Aorta (tissue), 5 donors: ENCODE results near the gene EFCAB6. TPM values are rescaled to one million over a fixed set of nuclear protein-coding genes. Genes with fewer than 3 reads are reported as not detected.

ENCODE experiments used
- ATAC-seq: fragments of 200-7000 bp; cut with Tn5 transposase; one replicate; pipeline ENCODE4 v1.9.1; 2022; ENCODE audit warnings: moderate library complexity; ENCODE audit not compliant: low FRiP score
- DNase-seq, 2 donors: peaks; one replicate each; pipeline ENCODE4 v3.0.0-alpha.2; 2020
- H3K27ac ChIP-seq, 2 donors: one replicate each; pipeline ENCODE4 v1.5.1; 2013; ENCODE audit warnings: low read length in 2 of 2, mild to moderate bottlenecking in 2 of 2, moderate library complexity in 2 of 2, control low read depth in 1 of 2, inconsistent platforms in 1 of 2, low read depth in 1 of 2
- H3K27me3 ChIP-seq, 2 donors: one replicate each; pipeline ENCODE4 v1.6.1; 2013; ENCODE audit warnings: control low read depth in 1 of 2, low read length in 1 of 2, mild to moderate bottlenecking in 1 of 2, moderate library complexity in 1 of 2; ENCODE audit not compliant: insufficient read depth in 2 of 2, control insufficient read depth in 1 of 2
- H3K36me3 ChIP-seq, 2 donors: one replicate each; pipeline ENCODE4 v1.6.1; 2013; ENCODE audit warnings: control low read depth in 1 of 2, low read length in 1 of 2, mild to moderate bottlenecking in 1 of 2; ENCODE audit not compliant: insufficient read depth in 2 of 2, control insufficient read depth in 1 of 2
- H3K4me1 ChIP-seq, 2 donors: one replicate each; pipeline ENCODE4 v1.6.1; 2013; ENCODE audit warnings: low read length in 2 of 2, control low read depth in 1 of 2, mild to moderate bottlenecking in 1 of 2, moderate library complexity in 1 of 2; ENCODE audit not compliant: insufficient read depth in 2 of 2, control insufficient read depth in 1 of 2
- H3K4me3 ChIP-seq, 2 donors: one replicate each; pipeline ENCODE4 v1.5.1; 2013; ENCODE audit warnings: low read length in 2 of 2, control low read depth in 1 of 2, mild to moderate bottlenecking in 1 of 2
- H3K9me3 ChIP-seq: one replicate; pipeline ENCODE4 v1.6.1; 2013; ENCODE audit warnings: mild to moderate bottlenecking, low read length; ENCODE audit not compliant: control insufficient read depth
- WGBS, 2 donors: extraction: QIAGEN DNeasy Blood & Tissue Kit; methylation state at CpG; one replicate each; pipeline ENCODE4 v1.1.7; 2013; 5-methylcytosine and 5-hydroxymethylcytosine counted together
- intact Hi-C, 2 donors: fragments of 100-400 bp; cut with DNase I; formaldehyde crosslinking; loops; one replicate each; pipeline versions ENCODE4 v1.14.2 to v1.15.0; 2022
- polyA plus RNA-seq, 2 donors: library from polyadenylated mRNA; stranded (reverse); fragments of 200-250 nt; gene quantifications; one replicate each; pipeline ENCODE4 v1.2.3, GENCODE V29; 2013
- total RNA-seq, 2 donors: library from RNA; stranded (reverse); fragmentation: NEBNext Ultra II Directional; extraction: Animal tissue kit (Norgen Biotek cat#: 25700); gene quantifications; one replicate each; pipeline ENCODE4 v1.2.1, GENCODE V29; 2021
- donor health status: healthy with polysubstance abuse.
- donor health status: Bipolar disorder and iron deficiency.
- donor health status: DM: no; HTN: no; CAD: no.
- donor health status: DM: no; HTN: no; CAD: no.
- donor health status: DM: yes; HTN: yes; CAD: no.

EFCAB6 gene
- total and polyA plus RNA-seq, 4 donors, result 0.88 to 2.6 (median 1.8) TPM

DNA sequence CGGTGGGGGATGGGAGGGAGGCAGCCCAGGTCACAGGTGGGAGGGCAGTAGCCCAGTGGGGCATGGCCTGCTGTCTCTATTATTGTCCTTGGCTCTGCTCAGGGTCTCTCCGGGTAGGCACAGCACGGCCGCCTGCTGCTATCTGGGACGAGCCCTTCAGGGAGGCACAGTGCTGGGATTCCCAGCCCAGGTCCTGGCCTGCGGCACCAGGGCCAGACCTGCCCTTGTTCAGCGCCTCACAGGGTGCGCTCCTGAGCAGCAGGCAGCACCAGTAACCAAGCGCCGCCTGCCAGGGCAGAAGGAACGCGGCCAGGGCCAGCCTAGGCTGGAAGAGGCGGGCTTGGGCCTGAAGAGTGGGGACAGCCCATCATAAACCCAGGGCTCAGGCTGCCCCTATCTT, 249.3 kb downstream of the EFCAB6 start:
- no peaks in the 10 kb centered on the region for H3K27me3 ChIP-seq
- WGBS, 2 donors, result 71 to 79% methylated on average over 13 of the region's 13 CpGs
- DNase-seq (peak in 1 of 2 donors; percentile 22), ATAC-seq (no peak)
- no peak overlapping the region for H3K27ac ChIP-seq
- intact Hi-C loops, result no loop called here
- no peaks in the 10 kb centered on the region for H3K36me3 ChIP-seq
- no peaks in the 10 kb centered on the region for H3K4me1 ChIP-seq
- peaks cover 4% of the 10 kb centered on the region for H3K9me3 ChIP-seq
- no peak overlapping the region for H3K4me3 ChIP-seq

DNA sequence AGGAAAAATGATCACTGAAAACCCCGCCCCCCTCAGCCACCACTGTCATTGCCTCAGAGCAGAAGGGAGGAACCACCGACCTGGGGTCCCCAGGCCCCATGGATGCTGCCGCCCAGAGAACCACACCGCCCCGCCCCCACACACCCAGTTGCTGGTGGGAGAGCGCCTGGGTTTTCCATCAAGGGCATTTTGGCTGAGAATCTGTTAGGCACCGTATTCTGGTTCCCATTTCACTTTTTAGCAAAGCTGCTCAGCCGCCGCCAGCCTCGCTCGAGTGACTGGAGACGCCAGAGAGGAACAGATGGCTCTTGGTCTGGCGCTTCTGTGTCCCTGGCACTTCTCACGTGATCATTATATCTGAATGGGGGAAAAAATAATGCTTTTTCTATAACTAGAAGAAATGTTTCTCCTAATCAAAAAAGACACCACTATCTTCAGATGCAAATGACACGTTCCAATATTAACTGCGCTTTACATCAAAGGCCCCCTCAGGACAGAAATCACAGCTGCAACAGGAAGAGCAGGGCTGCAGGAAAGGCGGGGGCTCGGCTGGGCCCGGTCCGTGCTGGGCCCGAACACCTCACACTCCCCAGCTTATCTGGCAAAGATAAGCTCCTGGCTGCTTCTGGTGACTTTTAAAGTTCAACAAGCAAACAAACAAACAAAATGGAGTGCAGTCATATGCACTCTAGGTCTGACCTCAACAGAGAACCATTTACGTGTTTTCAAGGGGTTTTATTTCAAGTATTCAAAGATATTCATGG, 250.5 kb downstream of the EFCAB6 start:
- intact Hi-C loops, result no loop called here
- no peak overlapping the region for H3K4me3 ChIP-seq
- DNase-seq (no peak), ATAC-seq (no peak)
- no peaks in the 10 kb centered on the region for H3K27me3 ChIP-seq
- H3K9me3 ChIP-seq, result peaks cover 4% of the 10 kb centered on the region
- 46% methylated on average over 22 of the region's 22 CpGs for WGBS, 2 donors
- H3K4me1 ChIP-seq, result no peaks in the 10 kb centered on the region
- H3K36me3 ChIP-seq, result no peaks in the 10 kb centered on the region
- H3K27ac ChIP-seq, result no peak overlapping the region

DNA sequence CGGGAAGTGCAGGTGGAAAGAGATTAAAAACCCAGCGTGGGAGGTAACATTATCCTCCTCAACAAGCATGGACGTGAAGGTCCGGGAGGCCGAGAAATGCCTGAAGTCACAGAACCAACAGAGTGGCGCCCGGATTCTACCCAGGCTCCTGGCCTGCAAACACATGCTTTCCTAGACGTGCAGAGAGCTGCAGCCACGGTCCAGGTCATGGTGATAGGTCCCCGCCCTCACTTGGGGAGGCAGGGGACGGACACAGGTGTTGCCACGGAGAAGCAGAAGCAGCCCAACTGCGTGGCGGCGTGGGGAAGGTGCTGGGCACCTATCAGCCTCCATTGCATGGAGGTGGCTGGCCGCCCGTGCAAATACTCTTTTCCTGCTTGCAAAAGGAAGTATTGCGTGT, 251.5 kb downstream of the EFCAB6 start:
- no peak for ATAC-seq

DNA sequence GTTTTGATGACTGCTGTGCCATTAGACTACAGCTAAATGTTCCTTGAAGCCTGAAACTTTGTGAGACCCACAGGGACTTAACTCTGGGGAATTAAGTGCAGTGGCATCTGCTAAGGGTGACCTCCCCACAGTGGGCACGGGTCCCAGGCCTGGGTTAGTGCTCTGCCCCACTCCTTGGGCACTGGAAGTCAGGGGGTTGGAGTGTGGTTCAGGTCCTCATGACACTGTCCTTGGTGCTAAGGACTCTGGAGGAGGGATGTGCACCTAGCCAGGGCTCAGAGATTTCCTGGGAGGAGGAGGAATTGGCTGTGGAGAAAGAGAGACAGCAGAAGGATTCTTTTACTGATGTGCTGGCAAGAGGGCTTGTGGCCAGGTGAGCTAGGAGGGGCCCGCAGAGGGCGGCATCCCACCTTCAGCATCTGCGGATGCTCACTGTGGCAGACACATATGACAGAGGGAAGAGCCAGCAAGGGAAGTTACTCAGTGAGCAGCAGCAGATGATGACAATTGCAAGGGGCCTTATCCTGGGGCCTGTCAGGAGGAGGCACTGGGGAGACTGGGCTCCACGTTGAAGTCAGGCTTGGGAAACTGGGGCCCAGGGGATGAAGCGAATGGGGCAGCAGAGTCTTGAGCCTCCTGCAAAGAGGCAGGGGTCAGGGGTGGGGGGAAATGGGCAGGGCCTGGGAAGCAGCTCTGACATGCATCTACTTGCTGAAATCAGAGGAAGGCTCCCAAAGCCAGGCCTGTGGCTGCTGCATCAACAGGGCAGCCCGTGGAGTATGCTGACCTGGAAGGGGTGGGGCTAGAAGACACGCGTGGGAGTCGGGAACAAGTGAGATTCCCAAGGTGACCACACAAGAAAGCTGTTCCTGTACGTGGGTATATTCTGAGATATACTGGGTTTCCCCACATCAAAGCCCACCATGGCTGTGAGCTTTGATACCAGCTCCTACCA, 256.3 kb downstream of the EFCAB6 start:
- Histone ChIP-seq H3K9me3 (no peaks in the 10 kb centered on the region), H3K4me1 (no peaks in the 10 kb centered on the region), H3K4me3 (no peak overlapping the region), H3K27ac (no peak overlapping the region), H3K27me3 (no peaks in the 10 kb centered on the region), H3K36me3 (no peaks in the 10 kb centered on the region)
- no peak for ATAC-seq
- WGBS, 2 donors, result 74 to 78% methylated on average over 11 of the region's 11 CpGs
- intact Hi-C loops, result no loop called here
- peak in 1 of 2 donors; percentile 63 for DNase-seq

More for the DNA sequence above, 251.5 kb downstream of the EFCAB6 start:
- H3K4me1 ChIP-seq, result no peaks in the 10 kb centered on the region
- 86 to 89% methylated on average over 18 of the region's 18 CpGs for WGBS, 2 donors
- no peaks in the 10 kb centered on the region for H3K36me3 ChIP-seq
- no peak overlapping the region for H3K27ac ChIP-seq
- intact Hi-C loops, result no loop called here
- peaks cover 4% of the 10 kb centered on the region for H3K9me3 ChIP-seq
- no peak overlapping the region for H3K4me3 ChIP-seq
- no peak for DNase-seq
- no peaks in the 10 kb centered on the region for H3K27me3 ChIP-seq

DNA sequence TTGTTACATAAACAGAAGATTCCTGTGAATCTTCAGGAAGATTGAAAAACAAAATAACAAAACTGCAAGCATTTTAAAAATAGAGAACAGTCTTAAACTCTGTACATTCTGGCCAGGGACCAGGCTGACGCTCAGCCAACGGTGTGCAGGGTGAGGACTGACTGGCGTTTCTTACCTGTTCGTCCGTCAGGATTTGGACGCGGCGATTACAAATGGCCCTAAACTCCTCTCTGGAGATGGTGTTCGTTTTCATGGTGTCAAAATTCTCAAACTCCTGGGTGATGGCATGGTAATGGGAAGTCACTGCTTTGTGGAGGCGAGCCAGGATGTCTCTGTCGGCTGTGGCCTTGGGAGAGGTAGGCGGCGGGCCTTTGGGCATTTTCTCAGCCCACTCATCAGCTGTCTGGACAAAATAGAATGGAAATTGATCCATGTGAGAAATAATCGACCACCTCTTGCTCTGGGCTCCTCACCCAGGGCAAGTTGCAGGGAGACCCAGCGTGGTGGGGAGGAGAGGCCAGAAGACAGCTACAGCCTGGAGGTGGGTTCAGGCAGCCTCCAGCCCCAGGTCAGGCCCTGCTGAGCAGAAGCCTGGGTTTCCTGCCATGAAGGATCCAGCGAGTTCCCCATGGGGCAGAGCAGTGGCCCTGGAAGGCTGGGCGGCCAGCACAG, 257.3 kb downstream of the EFCAB6 start:
- DNase-seq (no peak), ATAC-seq (no peak)
- WGBS, 2 donors, result 84 to 86% methylated on average over 17 of the region's 17 CpGs
- Histone ChIP-seq H3K36me3 (no peaks in the 10 kb centered on the region), H3K4me1 (no peaks in the 10 kb centered on the region), H3K27ac (no peak overlapping the region), H3K27me3 (no peaks in the 10 kb centered on the region), H3K9me3 (no peaks in the 10 kb centered on the region), H3K4me3 (no peak overlapping the region)
- intact Hi-C loops, result no loop called here

DNA sequence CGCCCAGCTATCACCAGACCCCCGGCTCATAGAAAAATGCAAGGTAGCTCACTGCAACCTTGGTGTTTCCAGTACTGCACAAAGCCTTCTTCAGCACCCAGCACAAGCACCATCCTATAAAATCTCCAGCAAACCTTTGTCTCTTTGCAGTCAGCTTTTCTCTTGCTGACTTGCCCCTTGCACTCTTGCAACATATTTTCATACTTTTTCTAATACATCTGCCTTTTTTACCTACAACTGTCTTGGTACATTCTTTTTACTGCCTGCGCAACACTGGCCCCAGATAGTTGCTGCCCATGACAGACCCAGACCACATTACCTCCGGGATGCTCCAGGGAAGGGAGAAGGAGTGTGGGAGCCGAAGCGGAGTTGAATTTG, 257.9 kb downstream of the EFCAB6 start:
- Histone ChIP-seq H3K4me3 (no peak overlapping the region), H3K36me3 (no peaks in the 10 kb centered on the region), H3K4me1 (no peaks in the 10 kb centered on the region), H3K27ac (no peak overlapping the region), H3K27me3 (no peaks in the 10 kb centered on the region), H3K9me3 (no peaks in the 10 kb centered on the region)
- intact Hi-C loops, result no loop called here
- ATAC-seq (no peak), DNase-seq (no peak)
- 89 to 90% methylated on average over 6 of the region's 6 CpGs for WGBS, 2 donors

DNA sequence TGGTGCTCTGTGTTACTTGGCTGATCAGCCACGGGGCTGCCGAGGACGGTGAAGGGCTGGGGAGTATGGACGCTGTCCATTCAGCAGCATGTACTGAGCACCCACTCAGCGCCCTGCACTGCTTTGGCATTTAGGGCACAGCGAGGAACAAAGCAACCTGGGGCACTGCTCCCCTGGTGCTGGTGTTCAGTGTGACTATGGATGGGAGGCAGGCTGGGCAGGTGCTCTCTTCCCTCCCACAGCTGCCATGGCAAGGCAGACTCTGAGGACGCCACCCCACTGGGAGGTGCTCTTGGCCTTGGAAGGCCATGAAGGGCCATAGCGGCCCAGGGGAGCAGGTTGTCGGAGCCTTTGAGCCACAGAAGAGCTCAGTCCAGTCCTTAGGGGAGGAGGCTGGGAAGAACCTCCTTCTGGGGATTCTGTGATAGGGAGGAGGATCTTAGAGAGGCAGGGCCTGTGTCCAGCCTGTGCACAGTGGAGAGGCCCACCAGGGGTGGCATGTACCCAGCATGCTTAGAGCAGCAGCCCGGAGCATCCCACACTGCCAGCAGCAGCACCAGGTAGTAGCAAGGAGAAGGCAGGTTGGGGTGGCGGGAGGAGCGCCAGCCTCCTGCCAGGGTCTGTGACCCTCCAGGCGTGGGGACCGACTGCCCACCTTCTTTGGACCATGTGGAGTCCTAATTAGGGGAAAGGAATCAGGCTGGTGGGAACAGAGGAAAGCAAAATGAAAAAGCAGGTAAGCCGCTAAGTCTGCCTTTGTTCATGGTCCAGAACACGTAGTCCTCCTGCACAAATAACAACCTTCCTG, 258.4 kb downstream of the EFCAB6 start:
- H3K27ac ChIP-seq, result no peak overlapping the region
- ATAC-seq (no peak), DNase-seq (peak in 1 of 2 donors; percentile 44)
- H3K4me1 ChIP-seq, result no peaks in the 10 kb centered on the region
- 82 to 88% methylated on average over 15 to 16 of the region's 16 CpGs for WGBS, 2 donors
- intact Hi-C loops, result no loop called here
- H3K4me3 ChIP-seq, result no peak overlapping the region
- H3K36me3 ChIP-seq, result no peaks in the 10 kb centered on the region
- no peaks in the 10 kb centered on the region for H3K27me3 ChIP-seq
- H3K9me3 ChIP-seq, result no peaks in the 10 kb centered on the region

DNA sequence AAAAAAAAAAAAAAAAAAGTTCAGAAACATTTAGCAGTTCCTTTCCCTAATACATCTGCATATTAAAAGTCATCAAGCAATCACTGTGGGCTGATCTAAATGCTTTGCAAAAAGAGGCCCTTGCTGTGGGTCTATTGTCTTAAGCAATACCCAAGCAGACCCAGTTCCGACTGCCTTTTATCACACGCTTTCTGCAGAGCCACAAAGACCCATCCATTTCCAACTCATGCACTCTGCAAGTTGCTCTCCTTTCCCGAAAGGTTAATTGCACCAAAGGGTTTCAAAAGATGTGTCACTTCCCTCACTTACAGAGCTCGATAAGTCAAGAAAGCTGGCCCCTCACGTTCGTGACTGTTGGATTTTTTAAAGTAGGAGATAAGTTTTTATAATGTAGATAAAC, 261.4 kb downstream of the EFCAB6 start:
- DNase-seq, result peak in 1 of 2 donors; percentile 4

More for the DNA sequence above, 261.4 kb downstream of the EFCAB6 start:
- Histone ChIP-seq H3K27me3 (no peaks in the 10 kb centered on the region), H3K4me1 (no peaks in the 10 kb centered on the region), H3K27ac (no peak overlapping the region), H3K9me3 (no peaks in the 10 kb centered on the region), H3K4me3 (no peak overlapping the region), H3K36me3 (no peaks in the 10 kb centered on the region)
- intact Hi-C loops, result no loop called here
- WGBS, 2 donors, result 61 to 64% methylated on average over 6 of the region's 6 CpGs
- ATAC-seq, result no peak
